Ishikawa (cell line): ENCODE measurements around the gene BEAN1.

Experiments used
- CEBPB ChIP-seq: IDR thresholded peaks from 2 replicates; pipeline ENCODE4 v1.6.1; 2012
- CREB1 ChIP-seq: IDR thresholded peaks from 2 replicates; pipeline ENCODE4 v1.6.1; 2012; ENCODE audit warnings: low read depth
- EGR1 ChIP-seq: IDR thresholded peaks from 2 replicates; pipeline ENCODE4 v1.6.1; 2012
- EP300 ChIP-seq: IDR thresholded peaks from 2 replicates; pipeline ENCODE4 v1.6.1; 2012; ENCODE audit warnings: borderline replicate concordance
- FOXM1 ChIP-seq: IDR thresholded peaks from 2 replicates; pipeline ENCODE4 v1.6.1; 2012; ENCODE audit warnings: low read depth, borderline replicate concordance
- NFIC ChIP-seq: IDR thresholded peaks from 2 replicates; pipeline ENCODE4 v1.6.1; 2012
- RAD21 ChIP-seq: IDR thresholded peaks from 2 replicates; pipeline ENCODE4 v1.6.1; 2012; ENCODE audit warnings: low read depth
- REST ChIP-seq: IDR thresholded peaks from 2 replicates; pipeline ENCODE4 v1.6.1; 2012; ENCODE audit warnings: low read depth, mild to moderate bottlenecking
- TAF1 ChIP-seq: IDR thresholded peaks from 2 replicates; pipeline ENCODE4 v1.6.1; 2012; ENCODE audit warnings: low read depth, mild to moderate bottlenecking
- TCF12 ChIP-seq: IDR thresholded peaks from 2 replicates; pipeline ENCODE4 v1.6.1; 2012; ENCODE audit warnings: low read depth
- TEAD4 ChIP-seq: IDR thresholded peaks from 2 replicates; pipeline ENCODE4 v1.6.1; 2012
- YY1 ChIP-seq: IDR thresholded peaks from 2 replicates; pipeline ENCODE4 v1.6.1; 2012; ENCODE audit warnings: low read depth
- ZBTB7A ChIP-seq: IDR thresholded peaks from 2 replicates; pipeline ENCODE4 v1.6.1; 2012; ENCODE audit warnings: low read depth
- TF ChIP-seq, protein P1 (sequence below): IDR thresholded peaks from 2 replicates; pipeline ENCODE4 v1.6.1; 2012
- TF ChIP-seq, protein P2 (sequence below): IDR thresholded peaks from 2 replicates; pipeline ENCODE4 v1.6.1; 2012

BEAN1 gene

GRCh38 chr16:66380421-66380820, 46.7 kb upstream of the BEAN1 start:
- TF ChIP-seq, protein P1, sequence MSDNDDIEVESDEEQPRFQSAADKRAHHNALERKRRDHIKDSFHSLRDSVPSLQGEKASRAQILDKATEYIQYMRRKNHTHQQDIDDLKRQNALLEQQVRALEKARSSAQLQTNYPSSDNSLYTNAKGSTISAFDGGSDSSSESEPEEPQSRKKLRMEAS = no peak

DNA sequence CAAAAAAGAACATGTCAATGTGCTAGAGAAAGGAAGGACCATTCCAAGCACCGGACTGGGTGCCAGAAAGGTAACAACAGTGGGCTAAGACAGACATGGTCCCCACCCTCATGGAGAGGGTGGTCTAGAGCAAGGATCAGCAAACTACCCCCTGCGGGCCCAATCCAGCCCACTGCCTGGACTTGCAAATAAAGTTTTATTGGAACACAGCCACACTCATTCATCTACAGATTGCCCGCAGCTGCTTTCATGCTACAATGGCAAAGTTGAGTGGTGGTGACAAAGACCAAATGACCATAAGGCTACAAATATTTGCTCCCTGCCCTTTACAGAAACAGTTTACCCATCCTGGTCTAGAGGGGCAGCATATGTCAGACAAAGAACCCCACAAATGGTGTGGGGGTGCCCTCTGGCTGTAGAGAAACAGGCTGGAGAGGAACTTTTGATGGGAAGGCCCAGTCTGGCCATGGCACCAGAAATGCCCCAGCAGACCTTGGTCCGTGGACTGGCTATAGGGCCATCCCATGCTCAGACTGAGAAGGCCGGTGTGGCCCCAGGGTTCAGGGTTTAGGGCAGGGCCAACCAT, 45.4 kb upstream of the BEAN1 start:
- no peak for TF ChIP-seq EGR1
- TF ChIP-seq CREB1 = no peak
- TF ChIP-seq, protein P2, sequence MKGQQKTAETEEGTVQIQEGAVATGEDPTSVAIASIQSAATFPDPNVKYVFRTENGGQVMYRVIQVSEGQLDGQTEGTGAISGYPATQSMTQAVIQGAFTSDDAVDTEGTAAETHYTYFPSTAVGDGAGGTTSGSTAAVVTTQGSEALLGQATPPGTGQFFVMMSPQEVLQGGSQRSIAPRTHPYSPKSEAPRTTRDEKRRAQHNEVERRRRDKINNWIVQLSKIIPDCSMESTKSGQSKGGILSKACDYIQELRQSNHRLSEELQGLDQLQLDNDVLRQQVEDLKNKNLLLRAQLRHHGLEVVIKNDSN = no peak
- no peak for TF ChIP-seq NFIC
- no peak for TF ChIP-seq ZBTB7A
- no peak for TF ChIP-seq TCF12
- TF ChIP-seq FOXM1 = no peak
- TF ChIP-seq, protein P1 = no peak
- no peak for TF ChIP-seq EP300
- TF ChIP-seq CEBPB = no peak
- TF ChIP-seq YY1 = no peak
- TF ChIP-seq TAF1 = no peak
- no peak for TF ChIP-seq REST

DNA sequence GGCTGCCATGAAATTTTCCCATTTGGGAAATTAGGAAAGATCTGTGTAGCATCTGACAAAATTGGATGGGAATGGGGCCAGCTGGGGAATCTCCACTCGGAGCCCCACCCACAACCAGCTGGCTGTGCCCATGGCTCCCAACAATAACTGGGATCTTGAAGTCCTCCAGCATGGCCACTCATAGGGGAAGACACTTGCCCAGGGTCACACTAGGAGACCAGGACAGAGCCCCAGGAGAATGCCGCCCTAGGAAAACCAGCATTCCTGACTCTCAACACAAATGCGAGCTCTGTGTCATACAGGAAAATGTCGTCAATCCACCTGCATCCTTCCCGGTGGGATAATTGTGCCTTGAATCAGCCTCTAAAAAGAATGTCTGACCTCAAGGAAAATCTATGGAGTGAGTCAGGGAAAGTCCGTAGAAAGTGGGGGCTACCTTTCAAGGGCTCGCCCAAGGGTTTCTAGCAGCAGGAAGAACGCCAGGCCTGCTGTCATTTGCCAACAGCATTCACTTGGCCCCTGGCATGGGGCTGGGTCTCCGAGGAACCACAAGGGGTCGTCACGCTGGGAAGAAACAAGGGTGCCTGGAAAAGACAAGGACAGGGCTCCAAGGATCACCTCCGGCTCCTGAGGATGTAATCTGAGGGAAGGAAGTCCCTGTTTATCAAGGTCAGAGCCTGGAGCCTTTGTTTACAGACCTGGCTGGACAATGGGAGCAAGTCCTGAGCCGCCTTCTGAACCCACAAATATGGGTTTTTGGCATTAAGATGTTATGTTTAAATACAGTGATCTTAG, 44.7 kb upstream of the BEAN1 start:
- TF ChIP-seq ZBTB7A (no peak), TEAD4 (peak; percentile 45), NFIC (no peak), FOXM1 (no peak), TCF12 (no peak), CEBPB (no peak), EP300 (peak; percentile 20; the same call in 1 of the 2 replicates)
- TF ChIP-seq, protein P1 = no peak

- TF ChIP-seq, protein P1 = peak; percentile 43; the same call in 1 of the 2 replicates
- TF ChIP-seq TEAD4 = peak; percentile 63; the same call in 1 of the 2 replicates
- TF ChIP-seq REST = no peak
These were observed 44.2 kb upstream of the BEAN1 start for GRCh38 chr16:66382966-66383299.

DNA sequence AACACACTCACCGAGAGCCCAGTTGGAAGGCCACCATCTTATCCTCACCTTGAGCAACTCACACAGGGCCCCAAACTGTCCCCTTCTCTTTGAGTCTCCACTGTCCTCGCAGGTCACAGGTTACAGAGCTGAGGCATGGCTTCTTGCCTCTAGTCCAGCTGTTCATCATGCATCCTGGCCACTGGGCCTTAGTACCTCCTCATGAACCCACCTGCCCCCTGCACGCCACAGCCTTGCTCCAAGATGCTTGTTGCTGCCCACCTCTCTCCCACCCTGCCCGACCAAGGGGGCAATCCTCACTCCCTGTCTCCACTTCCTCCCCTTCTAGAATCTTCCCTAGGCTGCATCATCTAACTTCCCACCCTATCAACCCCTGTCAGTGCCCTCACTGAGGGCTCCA, 43.5 kb upstream of the BEAN1 start:
- no peak for TF ChIP-seq CEBPB
- no peak for TF ChIP-seq RAD21
- no peak for TF ChIP-seq NFIC
- no peak for TF ChIP-seq CREB1
- no peak for TF ChIP-seq EP300
- TF ChIP-seq EGR1 = no peak
- TF ChIP-seq YY1 = no peak
- no peak for TF ChIP-seq ZBTB7A
- TF ChIP-seq TEAD4 = no peak
- TF ChIP-seq TAF1 = no peak

- TF ChIP-seq TEAD4 = no peak
- TF ChIP-seq YY1 = no peak
- no peak for TF ChIP-seq NFIC
- TF ChIP-seq EP300 = no peak
- no peak for TF ChIP-seq CEBPB
These were observed 41.7 kb upstream of the BEAN1 start for GRCh38 chr16:66385415-66385814.
